Dendritic cell treated with granulocyte-macrophage colony-stimulating factor and Interleukin-4, amounts not matched to agents 40 ng/mL and 50 ng/mL, for 4 days (primary cell): ENCODE data around the gene CNTN2.

Experiments
- H3K27ac Mint-ChIP-seq: one replicate; pipeline ENCODE4 v1.8.0; 2022; ENCODE audit warnings: mild to moderate bottlenecking, mixed read lengths
- H3K27me3 Mint-ChIP-seq: one replicate; pipeline ENCODE4 v1.8.0; 2022; ENCODE audit warnings: mild to moderate bottlenecking, mixed read lengths
- H3K36me3 Mint-ChIP-seq: one replicate; pipeline ENCODE4 v1.8.0; 2022; ENCODE audit warnings: low read depth, mixed read lengths
- H3K4me1 Mint-ChIP-seq: one replicate; pipeline ENCODE4 v1.8.0; 2022; ENCODE audit warnings: low read depth, mixed read lengths
- H3K4me3 Mint-ChIP-seq: one replicate; pipeline ENCODE4 v1.8.0; 2022; ENCODE audit warnings: mild to moderate bottlenecking, moderate library complexity, mixed read lengths
- H3K9me3 Mint-ChIP-seq: one replicate; pipeline ENCODE4 v1.8.0; 2022; ENCODE audit warnings: mixed read lengths
- intact Hi-C: fragments of 100-400 bp; cut with micrococcal nuclease; formaldehyde crosslinking; loops from one replicate; pipeline ENCODE4 v1.15.0; 2022

The CNTN2 gene

DNA sequence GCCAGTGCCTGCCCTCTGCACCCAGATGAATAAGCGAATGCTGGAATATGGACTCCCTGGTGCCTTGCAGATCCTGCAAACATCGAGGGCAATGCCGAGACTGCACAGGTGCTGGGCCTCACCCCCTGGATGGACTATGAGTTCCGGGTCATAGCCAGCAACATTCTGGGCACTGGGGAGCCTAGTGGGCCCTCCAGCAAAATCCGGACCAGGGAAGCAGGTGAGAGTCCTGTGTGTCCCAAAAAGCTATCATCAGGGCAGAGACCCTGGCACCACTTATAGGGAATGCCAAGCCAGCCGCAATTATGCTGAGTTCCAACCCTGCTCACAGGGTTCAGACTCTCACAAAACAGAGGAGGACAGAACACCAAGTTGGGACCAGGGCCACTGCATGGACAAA, 24.0 kb downstream of the CNTN2 start:
- H3K4me3 Mint-ChIP-seq = no peak overlapping the region
- no peaks in the 10 kb centered on the region for H3K27me3 Mint-ChIP-seq
- no peaks in the 10 kb centered on the region for H3K4me1 Mint-ChIP-seq
- no peaks in the 10 kb centered on the region for H3K9me3 Mint-ChIP-seq
- no peak overlapping the region for H3K27ac Mint-ChIP-seq
- H3K36me3 Mint-ChIP-seq = no peaks in the 10 kb centered on the region
- intact Hi-C loops = no loop called here

GRCh38 chr1:205068001-205068400, 25.0 kb downstream of the CNTN2 start:
- H3K4me1 Mint-ChIP-seq = no peaks in the 10 kb centered on the region
- H3K36me3 Mint-ChIP-seq = no peaks in the 10 kb centered on the region
- H3K27me3 Mint-ChIP-seq = no peaks in the 10 kb centered on the region
- H3K27ac Mint-ChIP-seq = no peak overlapping the region
- H3K4me3 Mint-ChIP-seq = no peak overlapping the region
- intact Hi-C loops = no loop called here
- H3K9me3 Mint-ChIP-seq = no peaks in the 10 kb centered on the region

GRCh38 chr1:205068457-205069040, 25.5 kb downstream of the CNTN2 start:
- H3K36me3 Mint-ChIP-seq = no peaks in the 10 kb centered on the region
- H3K27ac Mint-ChIP-seq = no peak overlapping the region
- H3K4me3 Mint-ChIP-seq = no peak overlapping the region

GRCh38 chr1:205069371-205070125, 26.5 kb downstream of the CNTN2 start:
- H3K36me3 Mint-ChIP-seq = no peaks in the 10 kb centered on the region
- H3K4me3 Mint-ChIP-seq = no peak overlapping the region
- H3K4me1 Mint-ChIP-seq = no peaks in the 10 kb centered on the region
- no peaks in the 10 kb centered on the region for H3K9me3 Mint-ChIP-seq
- intact Hi-C loops = no loop called here
- H3K27ac Mint-ChIP-seq = no peak overlapping the region
- no peaks in the 10 kb centered on the region for H3K27me3 Mint-ChIP-seq

More at GRCh38 chr1:205068457-205069040, 25.5 kb downstream of the CNTN2 start:
- H3K9me3 Mint-ChIP-seq = no peaks in the 10 kb centered on the region
- no peaks in the 10 kb centered on the region for H3K27me3 Mint-ChIP-seq
- H3K4me1 Mint-ChIP-seq = no peaks in the 10 kb centered on the region
- intact Hi-C loops = no loop called here

DNA sequence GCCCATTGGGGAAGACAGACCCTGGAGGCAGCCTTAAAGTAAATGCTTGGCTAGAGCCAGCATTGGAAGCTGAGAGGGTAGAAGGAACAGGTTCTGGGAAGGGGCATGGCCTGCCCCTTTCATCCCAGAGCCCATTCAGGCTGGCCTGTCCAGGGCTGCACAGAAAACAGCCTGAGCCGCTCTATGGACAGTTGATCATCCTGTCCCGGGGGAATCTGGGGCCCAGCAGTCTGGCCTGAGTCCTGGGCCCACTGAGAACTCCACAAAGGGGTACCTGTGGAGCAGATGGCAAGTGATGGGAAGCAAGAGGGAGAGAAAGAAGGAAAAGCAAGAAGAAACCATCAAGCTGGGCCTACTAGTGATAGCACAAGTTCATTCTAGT, 28.0 kb downstream of the CNTN2 start:
- intact Hi-C loops = no loop called here
- Mint-ChIP-seq H3K36me3 (no peaks in the 10 kb centered on the region), H3K27ac (no peak overlapping the region), H3K27me3 (no peaks in the 10 kb centered on the region), H3K4me1 (no peaks in the 10 kb centered on the region), H3K9me3 (no peaks in the 10 kb centered on the region), H3K4me3 (no peak overlapping the region)

- H3K36me3 Mint-ChIP-seq = no peaks in the 10 kb centered on the region
- no peaks in the 10 kb centered on the region for H3K27me3 Mint-ChIP-seq
- no peaks in the 10 kb centered on the region for H3K4me1 Mint-ChIP-seq
- H3K4me3 Mint-ChIP-seq = no peak overlapping the region
- intact Hi-C loops = no loop called here
- no peaks in the 10 kb centered on the region for H3K9me3 Mint-ChIP-seq
- no peak overlapping the region for H3K27ac Mint-ChIP-seq
Measured at GRCh38 chr1:205071801-205072200, 28.8 kb downstream of the CNTN2 start.

DNA sequence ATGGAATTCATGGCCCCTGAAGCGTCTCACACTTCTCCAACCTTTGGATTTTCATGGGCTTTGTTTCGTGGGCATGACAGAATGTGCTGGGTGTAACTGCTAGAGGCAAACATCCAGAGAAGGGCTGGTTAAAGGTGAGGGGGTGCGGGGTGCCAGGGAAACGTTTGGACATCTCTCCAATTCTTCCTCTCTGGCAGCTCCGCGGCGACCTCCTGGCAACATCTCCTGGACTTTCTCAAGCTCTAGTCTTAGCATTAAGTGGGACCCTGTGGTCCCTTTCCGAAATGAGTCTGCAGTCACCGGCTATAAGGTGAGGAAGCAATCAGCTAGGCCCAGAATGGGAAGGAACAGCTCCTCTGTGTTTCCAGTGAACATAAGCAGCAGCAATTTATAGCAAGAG, 29.3 kb downstream of the CNTN2 start:
- Mint-ChIP-seq H3K36me3 (no peaks in the 10 kb centered on the region), H3K4me1 (no peaks in the 10 kb centered on the region), H3K9me3 (no peaks in the 10 kb centered on the region), H3K27ac (no peak overlapping the region), H3K4me3 (no peak overlapping the region), H3K27me3 (no peaks in the 10 kb centered on the region)
- intact Hi-C loops = no loop called here

DNA sequence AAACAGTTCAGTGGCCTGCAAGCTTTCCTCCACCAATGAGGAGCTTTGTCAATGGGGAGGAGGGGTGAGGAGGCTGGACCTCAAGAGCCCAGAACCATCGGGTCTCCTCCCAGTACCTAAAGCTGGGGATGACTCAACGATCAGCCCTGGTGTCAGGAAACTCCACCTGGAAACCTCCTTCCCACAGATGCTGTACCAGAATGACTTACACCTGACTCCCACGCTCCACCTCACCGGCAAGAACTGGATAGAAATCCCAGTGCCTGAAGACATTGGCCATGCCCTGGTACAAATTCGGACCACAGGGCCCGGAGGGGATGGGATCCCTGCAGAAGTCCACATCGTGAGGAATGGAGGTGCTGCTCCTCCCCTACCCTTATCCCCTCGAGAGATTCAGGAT, 29.9 kb downstream of the CNTN2 start:
- no peaks in the 10 kb centered on the region for H3K27me3 Mint-ChIP-seq
- no peaks in the 10 kb centered on the region for H3K4me1 Mint-ChIP-seq
- no peak overlapping the region for H3K4me3 Mint-ChIP-seq
- H3K27ac Mint-ChIP-seq = no peak overlapping the region
- intact Hi-C loops = no loop called here
- no peaks in the 10 kb centered on the region for H3K9me3 Mint-ChIP-seq
- no peaks in the 10 kb centered on the region for H3K36me3 Mint-ChIP-seq

DNA sequence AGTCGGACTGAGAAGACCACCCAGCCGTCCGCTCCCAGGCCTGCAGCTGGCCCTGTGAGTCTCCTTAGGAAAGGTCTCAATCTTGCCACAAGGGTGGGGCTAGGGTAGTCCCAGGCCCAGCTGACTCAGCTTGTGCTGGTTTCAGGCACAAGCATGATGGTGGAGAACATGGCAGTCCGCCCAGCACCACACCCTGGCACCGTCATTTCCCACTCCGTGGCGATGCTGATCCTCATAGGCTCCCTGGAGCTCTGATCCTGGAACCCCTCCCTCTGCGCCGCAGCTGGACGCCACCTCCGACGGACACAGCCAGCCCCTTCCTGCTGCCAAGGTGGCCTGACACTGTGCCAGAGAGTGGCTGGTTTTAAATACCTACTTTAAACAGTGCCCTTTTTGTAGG, 30.5 kb downstream of the CNTN2 start:
- Mint-ChIP-seq H3K27ac (no peak overlapping the region), H3K4me3 (no peak overlapping the region), H3K9me3 (no peaks in the 10 kb centered on the region), H3K36me3 (no peaks in the 10 kb centered on the region), H3K27me3 (no peaks in the 10 kb centered on the region), H3K4me1 (no peaks in the 10 kb centered on the region)
- intact Hi-C loops = no loop called here

DNA sequence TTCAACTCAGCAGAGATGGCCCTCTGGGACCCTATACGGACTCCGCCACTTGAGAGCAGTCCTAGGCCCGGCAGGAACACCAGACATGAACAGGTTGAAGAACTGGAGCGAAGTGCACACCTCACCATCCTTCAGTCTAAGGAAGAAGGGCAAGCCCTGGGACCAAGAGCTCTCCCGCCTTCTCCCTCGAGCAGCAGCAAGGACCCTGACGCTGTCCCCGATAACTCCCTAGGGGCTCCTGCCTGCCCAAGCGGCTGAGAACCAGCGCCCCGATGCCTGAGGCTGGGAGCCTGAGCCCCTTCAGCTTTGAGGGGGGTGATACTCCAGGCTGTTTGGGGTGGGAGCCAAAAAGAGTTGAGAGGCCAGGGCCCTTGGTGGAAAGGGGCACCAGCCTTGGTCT, 31.1 kb downstream of the CNTN2 start:
- no peaks in the 10 kb centered on the region for H3K36me3 Mint-ChIP-seq
- intact Hi-C loops = no loop called here
- H3K27ac Mint-ChIP-seq = no peak overlapping the region
- no peak overlapping the region for H3K4me3 Mint-ChIP-seq
- no peaks in the 10 kb centered on the region for H3K4me1 Mint-ChIP-seq
- no peaks in the 10 kb centered on the region for H3K9me3 Mint-ChIP-seq
- H3K27me3 Mint-ChIP-seq = no peaks in the 10 kb centered on the region

DNA sequence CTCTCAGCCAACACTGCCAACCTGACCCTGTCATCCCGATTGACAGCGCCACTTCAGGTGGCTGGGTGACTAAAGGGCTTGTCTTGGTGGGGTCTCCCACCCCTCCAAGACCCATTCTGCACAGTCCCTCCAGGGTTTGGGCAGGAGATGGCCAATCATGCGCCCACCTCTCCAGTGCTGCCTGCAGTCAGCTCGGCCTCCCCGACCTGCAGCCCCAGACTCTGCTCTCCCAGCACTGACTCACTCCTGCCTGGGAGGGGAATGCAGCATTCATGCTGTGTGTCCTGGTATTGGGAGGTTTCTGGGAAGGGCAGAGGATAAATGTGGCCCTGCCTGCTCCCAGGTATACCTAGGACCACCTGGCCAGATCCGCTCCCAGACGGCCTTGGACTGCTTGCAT, 31.5 kb downstream of the CNTN2 start:
- no peaks in the 10 kb centered on the region for H3K36me3 Mint-ChIP-seq
- no peak overlapping the region for H3K4me3 Mint-ChIP-seq
- no peaks in the 10 kb centered on the region for H3K9me3 Mint-ChIP-seq
- H3K27me3 Mint-ChIP-seq = no peaks in the 10 kb centered on the region
- no peaks in the 10 kb centered on the region for H3K4me1 Mint-ChIP-seq
- H3K27ac Mint-ChIP-seq = no peak overlapping the region
- intact Hi-C loops = no loop called here

GRCh38 chr1:205075642-205076155, 32.7 kb downstream of the CNTN2 start:
- no peaks in the 10 kb centered on the region for H3K9me3 Mint-ChIP-seq
- H3K27ac Mint-ChIP-seq = no peak overlapping the region
- H3K27me3 Mint-ChIP-seq = no peaks in the 10 kb centered on the region
- intact Hi-C loops = no loop called here
- no peaks in the 10 kb centered on the region for H3K4me1 Mint-ChIP-seq
- no peak overlapping the region for H3K4me3 Mint-ChIP-seq
- H3K36me3 Mint-ChIP-seq = no peaks in the 10 kb centered on the region

DNA sequence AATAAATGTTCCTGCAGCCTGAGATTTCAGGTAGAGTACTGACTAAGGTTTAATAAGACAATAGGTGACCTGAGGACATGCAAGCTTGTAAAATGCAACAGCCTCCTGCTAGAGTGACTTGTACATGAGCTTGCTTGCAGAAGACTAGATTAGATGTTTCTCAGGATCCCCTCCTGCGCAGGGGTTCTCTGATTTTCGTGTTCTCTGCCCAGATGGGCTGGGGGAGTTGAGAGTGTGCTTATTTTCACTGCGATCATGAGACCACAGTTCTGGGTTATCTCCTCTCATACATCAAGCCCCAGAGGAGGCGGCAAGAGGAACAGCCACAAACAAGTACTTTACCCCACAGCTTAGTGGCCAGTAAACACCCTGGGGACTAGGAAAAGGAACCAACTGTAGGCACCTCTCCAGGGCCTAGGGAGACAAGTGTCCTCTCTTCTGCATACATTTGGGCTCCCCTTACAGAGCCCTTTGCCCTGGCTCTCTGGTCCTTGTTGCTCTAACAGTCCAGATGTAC, 33.3 kb downstream of the CNTN2 start:
- Mint-ChIP-seq H3K27me3 (no peaks in the 10 kb centered on the region), H3K36me3 (no peaks in the 10 kb centered on the region), H3K27ac (no peak overlapping the region), H3K4me3 (no peak overlapping the region), H3K9me3 (no peaks in the 10 kb centered on the region), H3K4me1 (no peaks in the 10 kb centered on the region)
- intact Hi-C loops = no loop called here

- Mint-ChIP-seq H3K4me1 (no peaks in the 10 kb centered on the region), H3K36me3 (no peaks in the 10 kb centered on the region)
- intact Hi-C loops = no loop called here
Measured at GRCh38 chr1:205077158-205077933, 34.3 kb downstream of the CNTN2 start.

More at GRCh38 chr1:205077158-205077933, 34.3 kb downstream of the CNTN2 start:
- Mint-ChIP-seq H3K27ac (no peak overlapping the region), H3K27me3 (no peaks in the 10 kb centered on the region), H3K9me3 (no peaks in the 10 kb centered on the region), H3K4me3 (no peak overlapping the region)
